HG03442 (cell line): ENCODE measurements around the gene BRME1.

ENCODE experiments used
- ATAC-seq: cut with Tn5 transposase; IDR thresholded peaks from one replicate; pipeline ENCODE4 v1.9.1; 2021; ENCODE audit warnings: mild to moderate bottlenecking, moderate library complexity; ENCODE audit not compliant: unreplicated experiment

Gene BRME1

GRCh38 chr19:13833330-13834243 lies 72.3 kb downstream of the BRME1 start:
- peak; percentile 72 for ATAC-seq
